Neural cell (in vitro differentiated cells): Measurements from ENCODE around the gene HES4. TPM values are rescaled to one million over a fixed set of nuclear protein-coding genes. Genes with fewer than 3 reads are reported as not detected.
"Not testable (repeated sequence)": the region's sequence is repeated elsewhere in the genome, so short reads cannot be mapped to it uniquely, and the experiment has no call there.

Experiments
- H2AFZ ChIP-seq: fragments of 200-600, 300-800 bp; sonication (generic), shearing (Covaris generic); 2 replicates; pipeline ENCODE4 v1.6.0; 2014; ENCODE audit warnings: low read depth, mild to moderate bottlenecking, antibody characterized with exemption, low read length, moderate library complexity
- H3F3A ChIP-seq: fragments of 200-600 bp; shearing (Covaris generic); 2 replicates; pipeline ENCODE4 v1.6.1; 2016; ENCODE audit warnings: mild to moderate bottlenecking, moderate library complexity, mixed read lengths, antibody characterized with exemption, low read length; ENCODE audit not compliant: insufficient read depth, poor library complexity, severe bottlenecking
- H3K27ac ChIP-seq: fragments of 200-600, 300-800 bp; sonication (generic), shearing (Covaris generic); 2 replicates; pipeline ENCODE4 v1.5.1; 2014; ENCODE audit warnings: mild to moderate bottlenecking, low read length, moderate library complexity
- H3K27me3 ChIP-seq: fragments of 300-800, 200-600 bp; sonication (generic), shearing (Covaris generic); 2 replicates; pipeline ENCODE4 v1.6.0; 2014; ENCODE audit warnings: mild to moderate bottlenecking, low read depth, low read length, moderate library complexity; ENCODE audit not compliant: insufficient read depth
- H3K36me3 ChIP-seq: fragments of 300-800, 200-600 bp; sonication (generic), shearing (Covaris generic); 2 replicates; pipeline ENCODE4 v1.5.1; 2014; ENCODE audit warnings: mild to moderate bottlenecking, antibody characterized with exemption, low read length, moderate library complexity; ENCODE audit not compliant: insufficient read depth
- H3K4me2 ChIP-seq: fragments of 300-800, 200-600 bp; sonication (generic), shearing (Covaris generic); 2 replicates; pipeline ENCODE4 v1.6.0; 2014; ENCODE audit warnings: mild to moderate bottlenecking, low read length
- H3K4me3 ChIP-seq: fragments of 300-800, 200-600 bp; sonication (generic), shearing (Covaris generic); 2 replicates; pipeline ENCODE4 v1.5.1; 2014; ENCODE audit warnings: mild to moderate bottlenecking, low read length, moderate library complexity
- H3K79me2 ChIP-seq: fragments of 200-600 bp; shearing (Covaris generic); replicated peaks from 2 replicates; pipeline ENCODE4 v1.6.0; 2014; ENCODE audit warnings: mild to moderate bottlenecking, low read length, moderate library complexity; ENCODE audit not compliant: insufficient read depth
- H3K9ac ChIP-seq: fragments of 300-800, 200-600 bp; sonication (generic), shearing (Covaris generic); 2 replicates; pipeline ENCODE4 v1.6.1; 2016; ENCODE audit warnings: mild to moderate bottlenecking, low read length, mixed read lengths
- H3K9me2 ChIP-seq: fragments of 200-600 bp; shearing (Covaris generic); 2 replicates; pipeline ENCODE4 v1.6.1; 2016; ENCODE audit warnings: mild to moderate bottlenecking, low read length, mixed read lengths; ENCODE audit not compliant: insufficient read depth
- H3K9me3 ChIP-seq: fragments of 200-600, 300-800 bp; sonication (generic), shearing (Covaris generic); 2 replicates; pipeline ENCODE4 v1.6.1; 2016; ENCODE audit warnings: mild to moderate bottlenecking, mixed run types, low read length, moderate library complexity, mixed read lengths
- H4K20me1 ChIP-seq: fragments of 200-600 bp; shearing (Covaris generic); 2 replicates; pipeline ENCODE4 v1.6.1; 2016; ENCODE audit warnings: mild to moderate bottlenecking, mixed run types; ENCODE audit not compliant: insufficient read depth
- EP300 ChIP-seq: fragments of 450-650 bp; conservative IDR thresholded peaks from 2 replicates; pipeline ENCODE4 v1.6.1; 2014; ENCODE audit warnings: antibody characterized with exemption, mild to moderate bottlenecking, moderate library complexity; ENCODE audit not compliant: poor library complexity, severe bottlenecking
- EZH2 ChIP-seq: fragments of 200-600, 300-800 bp; shearing (Covaris generic), sonication (generic); IDR thresholded peaks from 2 replicates; pipeline ENCODE4 v1.6.1; 2014; ENCODE audit warnings: antibody characterized with exemption, low read length, borderline replicate concordance, mild to moderate bottlenecking; ENCODE audit not compliant: insufficient read depth, poor library complexity, severe bottlenecking
- MXI1 ChIP-seq: fragments of 450-650 bp; conservative IDR thresholded peaks from 2 replicates; pipeline ENCODE4 v1.6.1; 2014; ENCODE audit warnings: antibody characterized with exemption, mild to moderate bottlenecking; ENCODE audit not compliant: poor library complexity, severe bottlenecking
- POLR2AphosphoS5 ChIP-seq: IDR thresholded peaks from 2 replicates; pipeline ENCODE4 v1.6.1; 2012
- RAD21 ChIP-seq: fragments of 450-650 bp; conservative IDR thresholded peaks from 2 replicates; pipeline ENCODE4 v1.6.1; 2014; ENCODE audit warnings: antibody characterized with exemption, mild to moderate bottlenecking, moderate library complexity
- REST ChIP-seq: IDR thresholded peaks from 2 replicates; pipeline ENCODE4 v1.6.1; 2012; ENCODE audit warnings: borderline replicate concordance
- SMC3 ChIP-seq: fragments of 450-650 bp; conservative IDR thresholded peaks from 2 replicates; pipeline ENCODE4 v1.6.1; 2014; ENCODE audit warnings: antibody characterized with exemption, mild to moderate bottlenecking, moderate library complexity; ENCODE audit not compliant: poor library complexity
- TAF1 ChIP-seq: IDR thresholded peaks from 2 replicates; pipeline ENCODE4 v1.6.1; 2012; ENCODE audit warnings: low read depth
- polyA plus RNA-seq: library from polyadenylated mRNA; depleted of rRNA; stranded (reverse); fragments of >200 nt; gene quantifications from 2 replicates; pipeline ENCODE4 v1.2.3, GENCODE V29; 2014
- TF ChIP-seq, protein P1 (sequence below): fragments of 450-650 bp; IDR thresholded peaks from 2 replicates; pipeline ENCODE4 v1.5.1; 2014; ENCODE audit warnings: antibody characterized with exemption, mild to moderate bottlenecking, moderate library complexity; ENCODE audit not compliant: poor library complexity, severe bottlenecking

The HES4 gene
- polyA plus RNA-seq, 1 donor from 2014 or later = 196 TPM

GRCh38 chr1:994546-994945 lies 5.4 kb downstream of the HES4 start:
- H3F3A ChIP-seq, H3K79me2 ChIP-seq: not testable (repeated sequence)

DNA sequence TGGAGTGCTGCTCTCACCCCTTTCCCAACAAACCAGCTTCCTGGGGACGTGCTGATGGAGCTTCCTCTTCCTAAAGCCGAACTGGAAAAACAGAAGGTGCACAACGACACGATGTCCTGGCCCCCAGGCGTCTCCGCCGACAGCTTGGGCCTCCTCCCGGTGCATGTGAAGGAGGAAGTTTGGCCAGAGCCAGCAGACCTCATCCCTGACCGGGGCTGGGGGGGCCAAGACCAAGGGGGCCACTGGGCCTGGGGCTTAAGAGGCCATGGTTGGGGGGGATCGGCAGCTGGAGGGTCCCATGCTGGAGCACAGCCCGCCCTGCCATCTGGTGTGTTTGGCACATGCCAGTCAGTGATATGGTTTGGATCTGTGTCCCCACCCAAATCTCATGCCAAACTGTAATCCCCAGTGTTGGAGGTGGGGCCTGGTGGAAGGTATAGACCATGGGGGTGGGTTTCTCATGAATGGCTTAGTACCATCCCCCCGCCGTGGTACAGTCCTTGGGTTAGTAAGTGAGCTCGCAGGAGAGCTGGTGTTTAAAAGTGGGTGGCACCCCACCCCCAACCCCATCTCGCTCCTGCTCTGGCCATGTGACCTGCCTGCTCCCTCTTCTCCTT lies 6.4 kb downstream of the HES4 start:
- Histone ChIP-seq H2AFZ (no peak overlapping the region), H3K9ac (no peak overlapping the region), H3F3A (no peaks in the 10 kb centered on the region), H3K36me3 (no peaks in the 10 kb centered on the region), H3K4me2 (no peak overlapping the region), H4K20me1 (no peaks in the 10 kb centered on the region), H3K4me3 (no peak overlapping the region), H3K27ac (no peak overlapping the region), H3K9me2 (no peaks in the 10 kb centered on the region), H3K79me2 (no peaks in the 10 kb centered on the region), H3K9me3 (no peaks in the 10 kb centered on the region), H3K27me3 (no peaks in the 10 kb centered on the region)
- TF ChIP-seq REST (no peak), EZH2 (no peak), SMC3 (no peak), POLR2AphosphoS5 (no peak), TAF1 (no peak), MXI1 (no peak), RAD21 (no peak), EP300 (no peak)
- TF ChIP-seq, protein P1, sequence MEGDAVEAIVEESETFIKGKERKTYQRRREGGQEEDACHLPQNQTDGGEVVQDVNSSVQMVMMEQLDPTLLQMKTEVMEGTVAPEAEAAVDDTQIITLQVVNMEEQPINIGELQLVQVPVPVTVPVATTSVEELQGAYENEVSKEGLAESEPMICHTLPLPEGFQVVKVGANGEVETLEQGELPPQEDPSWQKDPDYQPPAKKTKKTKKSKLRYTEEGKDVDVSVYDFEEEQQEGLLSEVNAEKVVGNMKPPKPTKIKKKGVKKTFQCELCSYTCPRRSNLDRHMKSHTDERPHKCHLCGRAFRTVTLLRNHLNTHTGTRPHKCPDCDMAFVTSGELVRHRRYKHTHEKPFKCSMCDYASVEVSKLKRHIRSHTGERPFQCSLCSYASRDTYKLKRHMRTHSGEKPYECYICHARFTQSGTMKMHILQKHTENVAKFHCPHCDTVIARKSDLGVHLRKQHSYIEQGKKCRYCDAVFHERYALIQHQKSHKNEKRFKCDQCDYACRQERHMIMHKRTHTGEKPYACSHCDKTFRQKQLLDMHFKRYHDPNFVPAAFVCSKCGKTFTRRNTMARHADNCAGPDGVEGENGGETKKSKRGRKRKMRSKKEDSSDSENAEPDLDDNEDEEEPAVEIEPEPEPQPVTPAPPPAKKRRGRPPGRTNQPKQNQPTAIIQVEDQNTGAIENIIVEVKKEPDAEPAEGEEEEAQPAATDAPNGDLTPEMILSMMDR = no peak

More at GRCh38 chr1:994546-994945, 5.4 kb downstream of the HES4 start:
- H2AFZ ChIP-seq, H3K9me2 ChIP-seq, H3K27ac ChIP-seq, H3K36me3 ChIP-seq, H3K4me2 ChIP-seq, H3K27me3 ChIP-seq, H4K20me1 ChIP-seq, H3K9ac ChIP-seq, H3K4me3 ChIP-seq, H3K9me3 ChIP-seq: not testable (repeated sequence)

GRCh38 chr1:992362-992761 lies 7.5 kb downstream of the HES4 start:
- no peaks in the 10 kb centered on the region for H3K27me3 ChIP-seq
- TF ChIP-seq REST (no peak), SMC3 (no peak), TAF1 (no peak), MXI1 (no peak), EP300 (no peak), POLR2AphosphoS5 (no peak), RAD21 (no peak), EZH2 (no peak)
- TF ChIP-seq, protein P1 = no peak

More at GRCh38 chr1:992362-992761, 7.5 kb downstream of the HES4 start:
- H3F3A ChIP-seq = no peaks in the 10 kb centered on the region
- H4K20me1 ChIP-seq = no peaks in the 10 kb centered on the region
- no peak overlapping the region for H3K27ac ChIP-seq
- no peaks in the 10 kb centered on the region for H3K9me2 ChIP-seq
- H3K79me2 ChIP-seq = no peaks in the 10 kb centered on the region
- no peaks in the 10 kb centered on the region for H3K9me3 ChIP-seq
- H3K9ac ChIP-seq = no peak overlapping the region
- H3K4me2 ChIP-seq = no peak overlapping the region
- no peak overlapping the region for H3K4me3 ChIP-seq
- no peaks in the 10 kb centered on the region for H3K36me3 ChIP-seq
- H2AFZ ChIP-seq = no peak overlapping the region
